Cardiac fibroblast (primary cell): Measurements from ENCODE around the gene PPP4R3A.
"Not testable (repeated sequence)": the region's sequence is repeated elsewhere in the genome, so short reads cannot be mapped to it uniquely, and the experiment has no call there.

Experiments used
- DNase-seq, 2 donors: peaks; one replicate each; pipeline versions ENCODE4 v3.0.0 to v3.0.0-alpha.2; 2010; ENCODE audit warnings: low read depth in 2 of 2
- H3K4me3 ChIP-seq, 2 donors: replicated peaks in 1 of 2; 1 replicate in 1 of 2; 2 replicates in 1 of 2; pipeline ENCODE4 v1.5.1; 2011; ENCODE audit warnings: low read depth in 2 of 2, low read length in 2 of 2, mild to moderate bottlenecking in 2 of 2, moderate library complexity in 1 of 2
- TF ChIP-seq, protein P1 (sequence below): IDR thresholded peaks from one replicate; pipeline ENCODE4 v1.5.1; 2011; ENCODE audit warnings: low read depth, mild to moderate bottlenecking, low read length, inconsistent platforms

The PPP4R3A gene

DNA sequence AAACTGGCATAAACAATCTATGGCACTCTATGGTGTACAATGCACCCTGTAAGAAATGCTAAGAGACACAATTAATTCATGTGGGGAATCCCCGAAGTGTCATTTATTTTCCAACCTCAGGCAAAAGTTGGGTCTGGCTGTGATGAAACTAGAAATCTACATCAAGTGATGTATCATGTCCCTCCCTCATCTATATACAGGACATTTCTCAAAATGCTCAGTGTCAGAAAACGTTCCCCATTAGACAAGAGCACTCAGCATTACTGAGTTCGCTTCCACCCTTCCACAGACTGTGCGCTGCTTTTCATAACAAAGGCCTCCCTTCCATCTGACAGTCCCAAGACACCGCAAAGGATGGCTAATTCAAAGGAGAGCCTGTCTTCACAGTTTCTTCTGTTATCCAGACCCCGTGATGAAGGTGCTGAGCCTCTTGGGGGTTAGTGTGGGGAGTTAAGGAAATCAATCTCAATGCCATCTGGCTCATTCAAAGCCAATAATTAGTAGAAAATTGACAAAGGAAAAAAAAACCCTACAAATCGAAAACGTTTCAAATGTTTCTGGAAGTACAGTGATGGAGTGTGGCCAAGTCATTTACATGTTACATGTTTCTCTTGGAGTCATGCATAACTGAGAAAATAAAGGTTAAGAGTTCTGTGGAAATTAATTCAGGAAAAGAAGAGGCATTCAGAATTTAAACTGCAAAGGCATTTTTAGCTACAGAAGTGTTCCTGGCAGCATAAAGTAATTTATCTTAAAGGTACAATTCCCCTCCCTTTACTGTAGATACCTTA is 100.0 kb downstream of the PPP4R3A start:
- no peak for DNase-seq
- TF ChIP-seq, protein P1, sequence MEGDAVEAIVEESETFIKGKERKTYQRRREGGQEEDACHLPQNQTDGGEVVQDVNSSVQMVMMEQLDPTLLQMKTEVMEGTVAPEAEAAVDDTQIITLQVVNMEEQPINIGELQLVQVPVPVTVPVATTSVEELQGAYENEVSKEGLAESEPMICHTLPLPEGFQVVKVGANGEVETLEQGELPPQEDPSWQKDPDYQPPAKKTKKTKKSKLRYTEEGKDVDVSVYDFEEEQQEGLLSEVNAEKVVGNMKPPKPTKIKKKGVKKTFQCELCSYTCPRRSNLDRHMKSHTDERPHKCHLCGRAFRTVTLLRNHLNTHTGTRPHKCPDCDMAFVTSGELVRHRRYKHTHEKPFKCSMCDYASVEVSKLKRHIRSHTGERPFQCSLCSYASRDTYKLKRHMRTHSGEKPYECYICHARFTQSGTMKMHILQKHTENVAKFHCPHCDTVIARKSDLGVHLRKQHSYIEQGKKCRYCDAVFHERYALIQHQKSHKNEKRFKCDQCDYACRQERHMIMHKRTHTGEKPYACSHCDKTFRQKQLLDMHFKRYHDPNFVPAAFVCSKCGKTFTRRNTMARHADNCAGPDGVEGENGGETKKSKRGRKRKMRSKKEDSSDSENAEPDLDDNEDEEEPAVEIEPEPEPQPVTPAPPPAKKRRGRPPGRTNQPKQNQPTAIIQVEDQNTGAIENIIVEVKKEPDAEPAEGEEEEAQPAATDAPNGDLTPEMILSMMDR, result no peak
- H3K4me3 ChIP-seq, result no peak overlapping the region

DNA sequence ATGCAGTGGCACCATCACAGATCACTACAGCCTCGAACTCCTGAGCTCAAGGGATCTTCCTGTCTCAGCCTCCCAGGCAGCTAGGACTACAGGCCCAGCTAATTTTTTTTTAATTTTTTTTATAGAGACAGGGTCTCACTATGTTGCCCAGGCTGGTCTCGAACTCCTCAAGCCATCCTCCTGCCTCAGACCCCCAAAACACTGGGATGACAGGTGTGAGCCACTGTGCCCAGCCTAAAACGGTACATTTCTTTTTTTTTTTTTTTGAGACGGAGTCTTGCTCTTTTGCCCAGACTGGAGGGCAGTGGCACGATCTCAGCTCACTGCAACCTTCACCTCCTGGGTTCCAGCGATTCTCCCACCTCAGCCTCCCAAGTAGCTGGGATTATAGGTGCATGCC is 100.9 kb downstream of the PPP4R3A start:
- not testable (repeated sequence) for DNase-seq, H3K4me3 ChIP-seq
